GM13977 (cell line): ENCODE measurements around the gene GALNT7.
"Not testable (repeated sequence)": the region's sequence is repeated elsewhere in the genome, so short reads cannot be mapped to it uniquely, and the experiment has no call there.

Source experiments
- DNase-seq: peaks from one replicate; pipeline ENCODE4 v3.0.0; 2012; ENCODE audit warnings: low spot score
- CTCF ChIP-seq: IDR thresholded peaks from 2 replicates; pipeline ENCODE4 v1.5.1; 2012; ENCODE audit warnings: mild to moderate bottlenecking, control low read depth; ENCODE audit not compliant: insufficient read depth; ENCODE audit errors: extremely low read depth, missing control alignments
- in situ Hi-C: fragments of 300-500 bp; cut with MboI; formaldehyde crosslinking; loops from one replicate; pipeline ENCODE4 v1.12.0; 2022; ENCODE audit warnings: low sequenced_read_pairs, low pct_unique_long_range_greater_than_20kb, mixed read lengths, inconsistent platforms; ENCODE audit not compliant: unreplicated experiment

Gene GALNT7

GRCh38 chr4:173177232-173177631 lies 8.6 kb downstream of the GALNT7 start:
- TF ChIP-seq CTCF, result no peak
- in situ Hi-C loops, result no loop called here
- no peak for DNase-seq

DNA sequence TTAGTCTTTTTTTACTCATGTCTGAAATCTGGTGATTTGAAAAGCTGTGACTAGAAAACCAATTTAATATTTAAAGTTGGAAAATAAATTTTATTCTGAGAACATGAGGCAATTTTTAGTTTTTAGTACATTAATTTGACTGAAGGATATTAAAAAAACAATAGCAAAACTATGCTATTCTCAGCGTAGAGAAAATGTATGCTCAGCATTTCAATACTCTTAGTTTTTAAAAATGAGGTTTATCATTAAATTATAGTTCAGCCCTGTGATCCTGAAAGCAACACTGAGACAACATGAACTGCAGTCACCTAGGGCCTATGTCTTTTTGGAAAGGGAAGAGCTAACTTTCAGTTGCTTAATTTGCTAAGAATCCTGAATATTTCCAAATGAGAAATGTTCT lies 9.5 kb downstream of the GALNT7 start:
- in situ Hi-C loops, result no loop called here
- TF ChIP-seq CTCF, result no peak
- DNase-seq, result no peak

DNA sequence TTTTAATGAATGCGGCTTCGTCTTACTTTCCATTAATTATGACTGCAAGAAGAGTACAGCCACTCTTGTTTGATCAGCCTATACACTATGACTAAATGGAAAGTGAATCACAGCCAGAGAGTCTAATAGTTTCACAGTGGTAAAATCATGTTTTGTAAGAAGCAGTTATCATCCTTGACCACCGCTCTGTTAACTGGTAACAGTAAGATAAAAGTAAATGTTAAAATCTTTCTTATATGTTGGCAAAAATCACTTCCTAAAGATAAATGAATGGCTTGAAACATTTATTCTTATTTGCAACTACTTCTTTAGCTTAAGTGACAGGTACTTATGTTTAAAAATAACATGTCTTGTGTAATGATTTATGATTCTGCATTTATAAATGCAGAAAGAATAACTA lies 13.2 kb downstream of the GALNT7 start:
- TF ChIP-seq CTCF, result no peak

DNA sequence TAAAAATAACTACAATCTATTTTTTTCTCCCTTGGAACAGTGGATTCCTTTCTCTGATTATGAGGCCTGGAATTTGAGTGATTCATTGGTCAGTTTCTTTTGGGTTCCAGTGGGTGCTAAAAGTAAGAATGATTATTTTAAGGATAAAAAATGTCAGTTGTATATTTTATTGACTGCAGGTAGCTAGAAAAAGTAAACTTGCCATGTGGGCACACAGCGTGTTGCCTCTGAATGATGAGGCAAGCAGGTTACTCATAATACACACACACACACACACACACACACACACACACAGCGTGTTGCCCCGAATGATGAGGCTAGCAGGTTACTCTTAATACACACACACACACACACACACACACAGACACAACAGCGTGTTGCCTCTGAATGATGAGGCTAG lies 13.8 kb downstream of the GALNT7 start:
- in situ Hi-C loops, result no loop called here
- no peak for DNase-seq
- no peak for TF ChIP-seq CTCF

More for the DNA sequence above, 13.2 kb downstream of the GALNT7 start:
- peak; percentile 43 for DNase-seq
- in situ Hi-C loops, result no loop called here

DNA sequence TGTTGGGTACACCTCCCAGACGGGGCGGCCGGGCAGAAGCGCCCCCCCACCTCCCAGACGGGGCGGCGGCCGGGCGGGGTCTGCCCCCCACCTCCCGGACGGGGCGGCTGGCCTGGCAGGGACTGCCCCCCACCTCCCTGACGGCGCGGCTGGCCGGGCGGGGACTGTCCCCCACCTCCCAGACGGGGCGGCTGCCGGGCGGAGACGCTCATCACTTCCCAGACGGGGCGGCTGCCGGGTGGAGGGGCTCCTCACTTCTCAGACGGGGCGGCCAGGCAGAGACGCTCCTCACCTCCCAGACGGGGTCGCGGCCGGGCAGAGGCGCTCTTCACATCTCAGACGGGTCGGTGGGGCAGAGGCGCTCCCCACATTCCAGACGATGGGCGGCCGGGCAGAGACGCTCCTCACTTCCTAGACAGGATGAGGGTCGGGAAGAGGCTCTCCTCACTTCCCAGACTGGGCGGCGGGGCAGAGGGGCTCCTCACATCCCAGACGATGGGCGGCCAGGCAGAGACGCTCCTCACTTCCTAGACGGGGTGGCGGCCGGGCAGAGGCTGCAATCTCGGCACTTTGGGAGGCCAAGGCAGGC lies 15.1 kb downstream of the GALNT7 start:
- DNase-seq, in situ Hi-C loops: not testable (repeated sequence)

GRCh38 chr4:173185847-173186510 lies 17.4 kb downstream of the GALNT7 start:
- DNase-seq, result no peak
- TF ChIP-seq CTCF, result no peak
- in situ Hi-C loops, result no loop called here

DNA sequence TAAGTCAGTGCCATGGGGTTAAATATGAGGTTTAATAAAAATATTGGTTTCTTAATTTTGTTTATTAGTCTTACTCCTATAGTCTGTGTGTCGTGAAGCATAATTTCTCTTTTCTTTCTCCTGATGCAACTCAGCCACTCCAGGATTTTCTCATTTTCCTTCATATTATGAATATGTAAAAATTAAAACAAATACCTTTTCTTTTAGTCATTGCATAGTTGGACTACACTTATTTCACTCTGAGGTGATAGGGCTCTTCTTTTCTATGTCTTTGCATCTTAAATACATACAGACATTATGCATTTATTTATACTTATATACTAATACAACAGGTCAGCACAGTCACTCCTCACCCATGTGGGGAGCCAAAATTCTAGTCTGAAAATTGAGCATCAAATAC lies 19.1 kb downstream of the GALNT7 start:
- no peak for DNase-seq
- in situ Hi-C loops, result no loop called here
- no peak for TF ChIP-seq CTCF
